ENCODE data around the gene MYO18B.

- TF ChIP-seq TAF1 (IDR thresholded peaks at IDR 0.05; ENCODE audit: low read depth, low read length) (no peak), POLR2AphosphoS5 (IDR thresholded peaks at IDR 0.05; ENCODE audit: low read depth, low read length) (no peak), TCF12 (IDR thresholded peaks at IDR 0.05; ENCODE audit: low read depth, low read length) (no peak), PHF8 (conservative IDR thresholded peaks at IDR 0.05; ENCODE audit: low read depth, low read length) (no peak), CTCF (IDR thresholded peaks at IDR 0.05; ENCODE audit: control extremely low read depth in 1 of 3, insufficient read depth in 1 of 3, low read depth in 1 of 3, low read length in 3 of 3) (no peak), SIRT6 (IDR thresholded peaks at IDR 0.05; ENCODE audit: low read length) (no peak), E2F6 (IDR thresholded peaks at IDR 0.05) (no peak), YY1 (IDR thresholded peaks at IDR 0.05; ENCODE audit: low read depth, low read length) (no peak), POLR2A (IDR thresholded peaks at IDR 0.05; ENCODE audit: control extremely low read depth in 1 of 2, low read depth in 2 of 2, low read length in 2 of 2) (no peak)
Measured at GRCh38 chr22:26072621-26073020, 330.6 kb downstream of the MYO18B start.
